Measurements from ENCODE around the gene MEA1.
A peak's percentile ranks its signal among the peaks of the same experiment; 100 is the strongest.

Gene MEA1

DNA sequence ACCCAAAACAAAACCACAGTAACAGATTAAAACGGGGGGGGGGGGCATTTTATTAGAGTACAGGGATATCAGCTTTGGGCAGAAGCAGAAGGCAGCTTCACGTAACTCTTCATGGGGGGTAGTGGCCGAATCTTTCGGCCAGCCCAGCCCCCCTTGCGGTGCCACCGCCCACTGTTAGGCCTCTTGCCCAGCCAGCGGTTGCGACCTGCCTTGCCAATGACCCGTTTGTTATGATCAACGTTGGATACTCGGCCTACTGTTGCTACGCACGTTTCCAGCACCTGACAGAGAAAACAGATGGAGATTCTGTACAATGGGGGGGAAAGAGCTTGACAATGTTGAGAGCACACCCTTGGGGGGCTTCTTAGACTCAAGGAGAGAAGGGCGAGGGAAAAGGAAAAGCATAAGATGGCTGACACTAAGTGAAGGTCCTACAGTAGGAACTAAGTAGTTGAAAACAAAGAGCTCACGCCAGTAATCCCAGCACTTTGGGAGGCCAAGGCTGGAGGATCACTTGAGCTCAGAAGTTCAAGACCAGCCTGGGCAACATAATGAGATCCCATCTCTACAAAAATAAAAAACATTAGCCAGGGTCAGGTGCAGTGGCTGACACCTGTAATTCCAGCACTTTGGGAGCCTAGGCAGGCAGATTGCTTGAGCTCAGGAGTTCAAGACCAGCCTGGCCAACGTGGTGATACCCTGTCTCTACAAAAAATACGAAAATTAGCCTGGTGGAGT, 40.6 kb upstream of the MEA1 start:
- H3K27me3 ChIP-seq (ENCODE audit: insufficient read depth, poor library complexity, severe bottlenecking), result no peaks in the 10 kb centered on the region
- peaks cover 5% of the 10 kb centered on the region for H3K4me1 ChIP-seq (ENCODE audit: insufficient read depth, poor library complexity, severe bottlenecking)
- H3K36me3 ChIP-seq (ENCODE audit: low read depth), result peaks cover 54% of the 10 kb centered on the region
- DNase-seq (ENCODE audit: low spot score) (no peak), ATAC-seq (ENCODE audit: low read depth) (no peak)
- H3K4me3 ChIP-seq (ENCODE audit: severe bottlenecking), result peak overlapping the region; percentile 83
- H3K27ac ChIP-seq (ENCODE audit: poor library complexity, severe bottlenecking), result peak overlapping the region; percentile 77
- H3K9me3 ChIP-seq (ENCODE audit: severe bottlenecking), result no peaks in the 10 kb centered on the region
- TF ChIP-seq CTCF (IDR thresholded peaks at IDR 0.05; ENCODE audit: poor library complexity, severe bottlenecking), result no peak

- DNase-seq (ENCODE audit: low spot score) (peak; percentile 93), ATAC-seq (ENCODE audit: low read depth) (peak; percentile 96)
- peaks cover 5% of the 10 kb centered on the region for H3K4me1 ChIP-seq (ENCODE audit: insufficient read depth, poor library complexity, severe bottlenecking)
- H3K9me3 ChIP-seq (ENCODE audit: severe bottlenecking), result no peaks in the 10 kb centered on the region
- peak within 1 kb of the TSS; percentile 77 for H3K27ac ChIP-seq (ENCODE audit: poor library complexity, severe bottlenecking)
- peak within 1 kb of the TSS; percentile 83 for H3K4me3 ChIP-seq (ENCODE audit: severe bottlenecking)
- H3K36me3 ChIP-seq (ENCODE audit: low read depth), result peaks cover 61% of the 10 kb centered on the region
- no peaks in the 10 kb centered on the region for H3K27me3 ChIP-seq (ENCODE audit: insufficient read depth, poor library complexity, severe bottlenecking)
- no peak for TF ChIP-seq CTCF (IDR thresholded peaks at IDR 0.05; ENCODE audit: poor library complexity, severe bottlenecking)
Measured at GRCh38 chr6:43053545-43054205, 39.9 kb upstream of the MEA1 start, which contains the start of gene CUL7. TSS of gene CUL7 (minus strand) at chr6:43053851. CDS start at chr6:43052788, 1,063 bp downstream.

DNA sequence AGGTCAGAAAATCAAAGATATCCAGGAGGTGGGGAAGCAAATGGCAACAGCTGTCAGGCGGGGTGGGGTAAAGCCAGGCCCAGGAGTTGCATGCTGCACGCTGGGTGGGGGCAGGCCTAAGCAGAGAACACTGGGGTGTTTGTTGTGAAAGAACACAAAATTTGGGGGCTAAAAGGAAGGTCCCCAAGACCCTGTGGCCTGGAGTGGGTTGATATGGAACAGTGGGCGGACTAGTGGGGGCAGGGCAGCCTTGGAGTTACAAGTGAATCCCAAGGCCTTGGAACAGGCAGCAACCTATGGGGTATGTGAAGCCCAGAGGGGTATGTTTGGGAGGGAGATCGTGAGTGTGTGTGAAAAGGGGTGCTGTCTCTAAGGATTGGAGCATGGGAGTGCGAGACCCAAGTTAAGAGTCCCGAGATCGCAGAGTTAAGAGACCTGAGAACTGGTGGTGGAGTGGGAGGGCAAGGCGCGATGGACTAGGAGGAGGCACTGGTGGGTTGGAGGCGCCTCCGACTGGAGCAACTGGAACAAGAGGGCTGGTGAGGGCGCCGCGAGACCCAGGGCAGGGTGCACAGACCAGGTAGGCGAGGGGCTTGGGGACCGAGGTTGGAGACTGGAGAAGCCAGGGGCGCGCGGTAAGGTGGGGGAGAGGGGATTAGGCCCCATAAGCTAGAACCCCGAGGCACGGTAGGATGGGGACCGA, 39.2 kb upstream of the MEA1 start:
- Histone ChIP-seq H3K36me3 (ENCODE audit: low read depth) (peaks cover 64% of the 10 kb centered on the region), H3K4me1 (ENCODE audit: insufficient read depth, poor library complexity, severe bottlenecking) (peaks cover 5% of the 10 kb centered on the region), H3K4me3 (ENCODE audit: severe bottlenecking) (peak overlapping the region; percentile 83), H3K27me3 (ENCODE audit: insufficient read depth, poor library complexity, severe bottlenecking) (no peaks in the 10 kb centered on the region), H3K9me3 (ENCODE audit: severe bottlenecking) (no peaks in the 10 kb centered on the region), H3K27ac (ENCODE audit: poor library complexity, severe bottlenecking) (peak overlapping the region; percentile 77)
- ATAC-seq (ENCODE audit: low read depth), result peak; percentile 24
- DNase-seq (ENCODE audit: low spot score), result no peak
- TF ChIP-seq CTCF (IDR thresholded peaks at IDR 0.05; ENCODE audit: poor library complexity, severe bottlenecking), result no peak

DNA sequence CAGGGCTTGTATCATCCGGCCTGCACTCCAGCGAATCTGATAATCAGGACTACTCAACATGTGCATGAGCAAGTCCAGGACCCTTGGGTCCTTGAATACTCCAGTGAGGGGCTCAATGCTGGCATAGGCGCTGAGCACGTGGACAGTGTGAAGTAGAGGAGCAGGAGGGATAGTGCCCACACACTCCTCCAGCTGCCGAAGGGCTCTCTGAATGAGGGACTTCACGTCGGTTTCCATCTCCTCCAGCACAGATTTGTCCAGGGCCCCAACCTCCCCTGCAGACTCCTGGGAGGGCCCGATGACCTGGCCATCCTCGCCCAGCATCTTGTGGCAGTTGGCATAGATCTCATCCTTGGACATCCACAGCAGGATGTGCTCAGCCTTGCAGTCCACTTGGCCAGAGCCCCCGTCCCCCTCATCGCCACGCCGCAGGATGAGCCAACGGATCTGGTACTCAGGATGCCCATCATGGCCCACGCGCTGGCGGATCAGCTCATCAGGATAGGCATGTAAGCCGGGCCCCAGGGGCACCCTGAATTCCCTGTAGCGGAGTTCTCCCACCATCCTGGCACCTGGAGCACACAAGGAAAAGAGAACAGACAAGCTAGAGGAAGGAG, 38.6 kb upstream of the MEA1 start:
- no peak overlapping the region for H3K4me3 ChIP-seq (ENCODE audit: severe bottlenecking)
- peaks cover 5% of the 10 kb centered on the region for H3K4me1 ChIP-seq (ENCODE audit: insufficient read depth, poor library complexity, severe bottlenecking)
- peaks cover 61% of the 10 kb centered on the region for H3K36me3 ChIP-seq (ENCODE audit: low read depth)
- H3K9me3 ChIP-seq (ENCODE audit: severe bottlenecking), result no peaks in the 10 kb centered on the region
- ATAC-seq (ENCODE audit: low read depth) (no peak), DNase-seq (ENCODE audit: low spot score) (no peak)
- TF ChIP-seq CTCF (IDR thresholded peaks at IDR 0.05; ENCODE audit: poor library complexity, severe bottlenecking), result no peak
- no peaks in the 10 kb centered on the region for H3K27me3 ChIP-seq (ENCODE audit: insufficient read depth, poor library complexity, severe bottlenecking)
- peak overlapping the region; percentile 77 for H3K27ac ChIP-seq (ENCODE audit: poor library complexity, severe bottlenecking)

Measured in RWPE2 (cell line).